NT2/D1 (cell line): ENCODE measurements around the gene SFXN2.

ENCODE experiments used
- YY1 ChIP-seq: IDR thresholded peaks from 2 replicates; pipeline ENCODE4 v1.6.1; 2011; ENCODE audit not compliant: insufficient read length, insufficient read depth
- ZNF274 ChIP-seq: IDR thresholded peaks from 2 replicates; pipeline ENCODE4 v1.6.1; 2011; ENCODE audit warnings: mild to moderate bottlenecking, low read depth, low read length

- TF ChIP-seq YY1 (no peak), ZNF274 (no peak)
Observed at GRCh38 chr10:102773986-102774385, 59.5 kb downstream of the SFXN2 start.
